GM19023 (cell line): ENCODE results near the gene SOX5.

Experiments used
- ATAC-seq: cut with Tn5 transposase; IDR thresholded peaks from one replicate; pipeline ENCODE4 v1.9.1; 2021; ENCODE audit warnings: mild to moderate bottlenecking, moderate library complexity; ENCODE audit not compliant: unreplicated experiment

The SOX5 gene

DNA sequence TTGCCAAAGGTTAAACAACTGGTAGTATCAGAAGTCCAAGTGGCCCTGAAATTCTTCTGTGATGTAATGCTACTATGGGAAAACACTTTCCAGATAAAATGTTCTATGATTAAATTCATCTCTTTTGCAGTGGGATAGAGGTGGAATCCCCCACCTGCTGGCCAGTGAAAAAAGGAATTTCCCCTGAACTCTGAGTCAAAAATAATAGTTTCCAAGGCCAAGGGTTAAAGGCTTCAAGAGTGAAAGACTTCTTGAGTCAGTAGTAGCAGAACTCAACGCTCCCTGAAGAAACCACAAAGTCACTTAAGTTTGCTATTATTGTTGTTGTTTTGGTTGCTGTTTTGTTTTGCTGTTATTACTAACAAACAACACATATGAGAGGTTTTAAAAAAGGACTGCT lies 330.8 kb downstream of the SOX5 start:
- peak; percentile 84 for ATAC-seq

DNA sequence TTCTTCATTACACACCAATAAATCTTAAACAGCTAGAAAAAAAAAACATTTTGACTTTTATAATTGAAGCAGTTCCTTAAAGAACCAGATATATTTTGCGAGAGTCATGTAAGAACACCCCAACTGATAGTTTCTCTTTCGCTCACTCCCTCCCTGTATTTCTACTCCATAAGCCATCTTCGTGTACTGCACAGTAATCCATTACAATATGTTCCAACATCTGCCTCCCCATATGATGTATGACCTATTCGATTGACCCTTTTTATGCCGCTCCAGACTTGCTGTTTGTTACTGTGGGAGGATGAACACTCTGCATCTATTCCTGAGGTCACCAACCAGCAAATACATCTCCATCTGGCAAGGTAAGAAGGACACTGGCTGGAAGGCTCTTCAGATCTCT lies 331.7 kb downstream of the SOX5 start:
- no peak for ATAC-seq

DNA sequence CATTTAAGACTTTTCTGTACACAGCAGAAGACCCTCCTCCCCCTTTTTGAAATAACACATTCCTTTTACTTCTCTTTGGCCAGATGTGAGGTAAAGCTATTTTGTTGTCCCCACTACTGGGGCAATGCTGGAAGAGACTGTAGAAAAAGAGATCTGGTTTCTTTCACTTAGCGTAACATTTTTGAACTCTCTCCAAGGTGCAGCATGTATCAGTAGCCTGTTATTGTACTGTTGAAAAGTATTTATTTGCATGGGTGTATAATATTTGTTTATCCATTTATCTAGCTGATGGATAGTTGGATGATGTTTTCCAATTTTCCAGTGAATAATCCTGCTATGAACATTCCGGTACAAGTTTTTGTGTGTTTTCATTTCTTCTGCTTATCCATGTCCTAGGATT lies 335.2 kb downstream of the SOX5 start:
- ATAC-seq = no peak

DNA sequence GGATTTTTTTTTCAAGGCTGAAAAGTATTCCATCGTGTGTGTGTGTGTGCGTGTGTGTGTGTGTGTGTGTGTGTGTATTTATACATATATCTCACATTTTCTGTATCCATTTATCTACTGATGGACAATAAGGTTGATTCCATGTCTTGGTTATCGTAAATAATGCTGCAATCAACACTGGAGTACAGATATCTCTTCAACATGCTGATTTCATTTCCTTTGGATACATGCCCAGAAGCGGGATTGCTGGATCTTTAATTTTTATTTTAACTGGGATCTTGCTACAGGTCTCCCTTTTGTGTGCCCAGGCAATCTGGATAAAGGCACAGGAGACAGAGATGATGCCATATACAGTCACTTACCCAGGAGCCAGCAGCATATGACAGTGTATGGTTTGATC lies 338.1 kb downstream of the SOX5 start:
- no peak for ATAC-seq

DNA sequence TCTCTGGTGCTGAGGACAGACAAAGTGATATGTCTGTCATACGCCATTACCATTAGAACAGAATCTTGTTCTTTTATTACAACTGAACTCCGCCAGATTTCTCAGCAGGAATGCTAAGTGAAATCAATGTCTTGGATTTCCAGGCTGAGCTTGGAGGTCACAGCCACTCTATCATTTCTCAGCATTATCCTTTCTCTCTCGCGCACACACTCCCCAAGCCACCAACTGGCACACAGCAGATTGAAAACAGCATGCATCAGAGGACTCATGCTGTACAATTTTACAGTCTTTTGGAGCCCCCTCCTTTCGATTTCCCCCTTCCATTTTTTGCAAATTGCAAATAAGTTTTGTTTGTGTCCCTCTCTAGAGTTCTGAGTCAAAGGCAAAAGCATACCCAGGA lies 348.6 kb downstream of the SOX5 start:
- ATAC-seq = no peak

DNA sequence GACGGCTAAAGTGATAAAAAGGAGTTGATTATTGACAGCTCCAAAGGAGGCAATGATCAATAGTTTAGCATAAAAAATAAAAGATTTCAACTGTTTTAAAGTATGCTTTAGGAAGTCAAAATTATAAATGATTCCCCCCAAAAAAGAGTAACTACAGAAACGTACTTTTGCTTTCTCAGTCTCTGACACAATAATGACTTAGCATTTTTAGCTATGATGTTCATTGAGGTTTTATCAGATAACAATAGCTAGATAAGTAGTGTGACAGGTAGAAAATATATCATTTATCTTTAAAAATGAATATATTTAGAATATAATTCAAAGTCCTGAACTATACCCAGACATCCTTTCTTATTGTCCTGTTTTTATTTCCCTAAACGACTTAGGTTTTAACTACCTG lies 352.9 kb downstream of the SOX5 start:
- no peak for ATAC-seq

DNA sequence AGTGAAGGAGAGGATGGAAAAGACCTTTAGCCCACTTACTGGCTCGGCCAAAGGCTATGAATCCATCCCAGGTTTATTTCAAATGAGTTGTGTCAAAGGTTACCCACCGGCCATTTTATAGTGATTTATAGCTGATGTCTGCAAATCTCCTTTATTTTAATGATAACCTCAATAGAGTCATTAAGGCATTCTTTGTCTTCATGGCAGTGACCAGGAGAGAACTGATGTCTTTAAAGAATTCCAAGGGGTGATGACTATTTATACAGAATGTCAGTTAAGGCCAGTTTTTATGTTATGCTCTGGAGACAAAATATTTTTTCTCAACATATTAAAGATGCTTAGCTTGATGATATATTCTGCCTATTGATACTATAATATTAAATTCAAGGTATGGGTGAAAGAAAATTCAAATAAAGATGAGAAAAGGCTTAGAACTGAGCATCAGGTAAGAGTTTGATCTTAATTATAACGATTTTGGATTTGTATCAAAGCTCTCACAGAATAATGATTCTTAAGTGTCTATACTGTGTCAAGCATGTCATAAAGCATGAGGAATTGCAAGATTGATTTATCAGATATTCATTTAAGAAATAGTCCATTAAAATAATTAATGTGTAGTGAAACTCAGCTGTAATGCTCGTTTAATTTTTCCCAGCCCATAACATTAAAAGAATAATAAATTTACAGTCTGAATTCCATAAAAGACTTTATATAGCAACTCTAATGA lies 361.5 kb downstream of the SOX5 start:
- ATAC-seq = no peak

DNA sequence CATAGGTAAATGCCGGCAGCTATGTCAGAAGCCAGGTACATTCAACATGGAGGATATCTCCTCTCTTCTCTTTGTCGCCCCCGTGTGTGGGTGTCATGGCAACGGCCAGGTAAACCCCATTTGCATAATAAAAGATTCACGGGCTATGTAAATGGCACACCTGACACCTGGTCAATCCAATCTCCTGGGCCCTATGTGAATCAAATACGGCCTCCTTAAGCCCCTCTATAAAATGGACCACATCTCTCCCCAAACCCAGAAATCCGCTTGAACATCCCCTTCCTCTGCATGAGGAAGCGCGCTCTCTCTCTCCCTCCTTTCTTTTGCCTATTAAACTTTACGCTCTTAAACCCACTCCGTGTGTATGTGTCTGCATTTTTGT lies 363.7 kb downstream of the SOX5 start:
- ATAC-seq = no peak

DNA sequence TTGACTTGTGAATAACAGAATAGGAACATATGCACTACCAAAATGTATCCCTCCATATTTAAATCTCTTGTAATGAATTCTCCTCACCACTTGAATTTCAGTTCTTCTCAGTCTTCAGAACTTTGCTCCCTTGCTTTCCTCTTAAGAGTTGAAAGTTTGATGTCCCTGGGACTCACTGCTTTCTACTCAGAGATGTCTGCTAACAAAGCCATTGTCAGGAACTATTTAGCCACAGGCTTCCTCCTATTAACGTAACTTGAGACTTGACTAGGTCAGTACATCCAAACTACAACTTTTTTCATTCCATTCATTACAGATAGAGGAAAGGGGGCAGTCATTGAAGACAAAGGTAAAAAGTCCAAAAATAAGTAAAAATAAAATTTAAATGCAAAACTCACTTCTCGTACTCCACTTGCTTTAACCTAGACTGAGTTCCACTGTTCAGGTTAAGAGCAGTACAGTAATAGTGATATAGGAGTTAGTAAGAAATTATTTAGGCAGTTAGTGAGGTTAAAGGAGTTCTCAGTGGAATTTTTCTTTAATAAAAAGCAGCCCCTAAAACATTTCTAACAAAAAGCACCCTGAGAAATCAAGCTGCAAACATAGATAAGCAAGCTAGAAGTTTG lies 364.2 kb downstream of the SOX5 start:
- no peak for ATAC-seq

DNA sequence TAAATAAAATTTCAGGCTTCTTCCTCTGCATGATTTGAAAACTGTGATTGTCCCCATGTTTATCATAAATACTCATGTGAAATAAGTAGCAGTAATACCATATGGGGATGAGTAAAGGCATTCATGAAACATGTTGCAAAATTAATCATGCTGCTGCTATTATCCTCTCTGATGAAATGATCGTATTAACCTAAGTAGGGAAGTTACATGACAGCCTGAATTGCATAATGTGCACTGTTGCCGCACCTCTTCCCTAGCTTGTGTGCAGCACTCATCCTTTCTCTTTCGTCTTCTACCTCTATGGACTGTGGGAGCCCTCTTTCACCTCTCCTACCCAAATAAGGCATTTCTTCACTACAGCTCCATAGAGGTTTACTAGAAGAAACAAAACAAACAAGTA lies 367.6 kb downstream of the SOX5 start:
- ATAC-seq = no peak

DNA sequence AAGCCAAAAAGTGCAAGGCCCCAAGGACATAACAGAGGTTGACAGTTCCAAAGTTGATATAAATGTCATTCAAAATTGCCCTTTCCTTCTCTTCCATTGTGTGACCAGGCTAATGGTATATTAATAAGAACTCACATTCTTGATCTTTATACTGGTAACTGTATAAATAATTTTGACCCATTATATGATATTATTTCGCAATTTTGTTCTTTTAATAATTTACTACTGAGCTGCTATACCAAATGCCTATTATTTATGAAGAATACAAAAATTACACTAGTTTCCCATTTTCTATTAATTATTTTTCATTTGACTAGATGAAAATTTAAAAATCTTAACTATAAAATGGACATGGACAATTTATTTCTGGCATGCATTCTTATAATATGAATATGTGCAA lies 370.2 kb downstream of the SOX5 start:
- no peak for ATAC-seq

DNA sequence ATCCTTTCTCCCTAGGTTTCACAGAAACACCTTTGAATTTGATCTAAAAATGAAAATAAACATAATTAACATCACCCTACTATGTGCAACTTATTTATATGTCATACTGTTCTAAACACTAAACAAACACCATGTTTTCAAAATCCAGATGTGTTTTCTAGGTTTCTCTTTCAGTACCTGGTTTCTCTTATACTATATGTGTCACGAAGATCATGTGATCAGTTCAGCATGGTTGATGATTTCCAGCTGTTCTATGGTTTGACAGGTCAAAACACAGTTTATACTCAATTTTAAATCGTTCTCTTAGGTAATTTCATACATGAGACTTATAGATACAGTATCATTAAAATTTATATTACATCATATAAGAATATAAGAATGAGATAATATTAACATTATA lies 373.1 kb downstream of the SOX5 start:
- peak; percentile 73 for ATAC-seq

DNA sequence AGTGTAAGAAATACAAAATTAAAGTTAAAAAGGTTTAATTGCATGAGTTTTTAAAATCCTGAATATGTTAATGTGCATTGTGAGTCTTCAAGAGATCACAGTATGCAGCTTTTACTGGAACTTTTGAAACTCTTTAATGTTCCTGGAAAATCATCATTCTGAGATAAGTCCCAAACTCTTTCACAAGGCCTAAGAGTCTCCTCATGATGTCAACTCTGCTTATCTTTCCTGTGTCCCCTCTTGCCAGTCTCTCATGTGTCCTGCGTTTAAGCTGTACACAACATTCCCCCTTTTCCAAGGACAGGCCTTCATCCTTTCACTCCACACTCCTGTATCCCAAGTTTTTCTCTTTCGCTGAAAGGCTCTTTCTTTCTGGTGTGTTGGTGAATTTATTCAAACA lies 380.1 kb downstream of the SOX5 start:
- ATAC-seq = no peak

DNA sequence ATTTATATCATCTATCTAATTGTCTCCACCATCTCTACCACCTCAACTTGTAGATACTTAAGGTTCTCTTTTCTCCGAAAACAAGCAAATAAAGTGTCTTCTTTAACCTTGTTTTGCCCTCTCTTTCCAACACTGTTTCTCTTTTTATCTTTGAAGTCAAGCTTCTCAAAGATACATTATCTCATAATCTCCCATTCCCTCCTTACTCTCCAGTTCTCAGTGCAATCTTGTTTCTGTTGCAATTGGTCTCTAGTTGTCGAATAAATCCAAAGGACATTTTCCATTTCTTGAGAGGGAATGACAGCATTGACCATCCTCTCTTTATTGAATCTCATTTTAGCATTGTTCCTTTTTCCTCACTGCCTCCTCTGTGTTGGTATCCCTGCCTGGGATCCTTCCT lies 383.3 kb downstream of the SOX5 start:
- ATAC-seq = no peak

DNA sequence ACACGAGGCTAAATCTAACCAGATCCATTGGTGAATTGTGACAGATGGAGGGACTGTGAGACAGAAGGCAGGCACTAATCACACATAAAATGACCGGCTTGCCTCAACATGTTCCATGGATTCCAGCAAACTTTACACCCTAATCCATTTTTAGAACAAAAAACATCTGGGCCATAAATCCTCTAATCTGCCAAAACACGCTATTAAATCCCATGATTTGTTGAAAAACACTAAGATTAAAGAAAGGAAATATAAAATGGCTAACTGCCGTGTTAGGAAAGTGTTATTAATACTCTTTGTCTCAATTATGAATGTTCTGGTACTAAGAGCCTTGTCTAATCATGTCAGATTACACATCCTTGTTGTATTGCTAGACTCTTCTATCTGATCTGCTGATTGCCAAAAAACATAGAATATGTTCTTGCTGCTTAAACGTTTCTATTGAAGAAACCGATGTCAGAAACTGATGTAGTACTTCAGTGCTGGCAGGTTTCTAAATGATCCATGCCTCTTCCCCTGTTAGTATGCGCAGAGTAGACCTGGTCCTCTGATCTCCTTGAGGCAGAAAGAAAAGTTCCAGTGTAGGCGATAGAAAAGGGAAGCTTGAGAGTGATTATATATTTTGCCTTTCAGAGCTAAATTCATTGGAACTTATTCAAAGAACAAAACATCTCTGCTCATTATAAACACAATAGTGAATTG lies 384.9 kb downstream of the SOX5 start:
- no peak for ATAC-seq

DNA sequence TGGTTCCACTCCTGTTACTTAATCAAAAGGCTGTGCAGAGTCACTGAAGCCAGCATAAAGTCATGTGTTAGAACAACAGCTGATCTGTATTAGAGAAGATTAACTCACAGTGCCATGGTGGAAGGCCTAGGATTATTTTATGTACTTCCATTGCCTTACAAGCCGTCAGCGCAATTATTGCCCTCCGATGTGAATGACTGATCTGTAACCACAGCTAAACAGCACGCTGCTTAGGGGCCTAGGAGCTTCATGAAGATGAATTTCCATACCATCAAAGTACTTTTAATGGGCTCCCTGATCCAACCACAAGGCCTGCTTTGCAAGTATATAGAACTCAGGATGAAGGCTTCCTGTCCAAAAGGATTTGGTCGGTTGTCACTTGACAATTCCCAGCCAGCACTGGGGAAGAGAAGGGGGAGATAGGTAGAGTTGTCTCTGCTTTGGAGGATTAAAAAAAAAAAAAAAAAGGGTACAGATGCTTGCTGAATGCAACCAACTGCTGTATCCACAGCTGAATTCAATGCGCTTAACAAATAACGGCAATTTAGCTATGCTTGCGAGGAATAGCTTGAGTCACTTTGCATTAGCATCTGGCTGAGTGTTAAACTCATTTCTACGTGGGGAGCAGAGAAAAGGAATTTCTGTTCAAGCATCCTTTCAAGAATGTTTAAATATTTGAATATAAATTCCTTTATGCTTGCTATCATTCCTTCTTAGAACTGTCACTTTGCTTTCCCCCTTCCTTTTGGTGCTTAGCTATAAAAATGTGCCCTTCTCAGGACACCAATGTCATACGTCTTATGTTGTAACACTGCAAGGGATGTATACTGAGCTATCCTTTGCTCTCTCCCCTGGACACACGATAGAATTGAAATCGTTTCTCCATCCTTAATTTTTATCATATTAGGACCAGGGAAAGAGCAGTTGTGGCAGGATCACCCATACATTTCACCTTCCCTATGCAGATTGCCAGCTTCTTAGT lies 387.8 kb downstream of the SOX5 start:
- ATAC-seq = no peak

DNA sequence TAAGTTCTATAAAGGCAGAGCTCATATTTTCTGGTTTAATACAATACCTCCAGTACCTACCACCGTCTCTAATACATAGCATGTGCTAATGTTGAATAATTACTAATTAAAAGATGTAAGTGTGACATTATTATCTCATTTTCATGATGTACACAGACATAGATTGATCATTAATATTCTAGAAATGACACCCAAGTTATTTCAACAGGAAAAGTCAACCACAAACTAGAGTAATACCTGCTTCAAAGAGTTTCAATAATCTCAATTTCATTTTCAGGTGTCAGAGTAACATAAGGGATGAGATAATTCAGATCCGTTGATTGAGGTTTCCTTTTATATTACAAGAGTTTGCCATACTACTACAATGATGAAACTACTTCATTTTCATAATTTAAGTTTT lies 388.9 kb downstream of the SOX5 start:
- peak; percentile 80 for ATAC-seq

DNA sequence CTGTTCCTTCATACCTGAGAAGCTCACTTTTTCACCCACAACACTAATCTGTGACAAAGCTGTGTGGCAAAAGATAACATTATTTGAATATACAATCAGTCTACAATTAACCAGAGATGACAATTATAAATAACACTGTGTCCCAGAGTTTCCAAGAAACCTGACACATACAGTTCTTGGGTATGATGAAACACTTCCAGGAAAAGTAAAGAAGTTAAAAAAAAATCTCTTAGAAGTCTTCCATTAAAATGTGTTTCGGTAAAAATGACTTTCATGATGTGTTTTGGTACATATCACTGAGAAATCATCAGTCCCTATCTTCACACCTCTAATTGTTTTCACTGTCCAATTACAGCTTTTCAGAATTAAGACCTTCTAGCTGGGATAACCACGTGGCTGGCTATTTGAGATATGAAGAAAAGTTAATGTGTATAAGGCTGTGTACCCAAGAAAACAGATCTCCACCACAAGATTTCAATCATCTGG lies 390.2 kb downstream of the SOX5 start:
- no peak for ATAC-seq

DNA sequence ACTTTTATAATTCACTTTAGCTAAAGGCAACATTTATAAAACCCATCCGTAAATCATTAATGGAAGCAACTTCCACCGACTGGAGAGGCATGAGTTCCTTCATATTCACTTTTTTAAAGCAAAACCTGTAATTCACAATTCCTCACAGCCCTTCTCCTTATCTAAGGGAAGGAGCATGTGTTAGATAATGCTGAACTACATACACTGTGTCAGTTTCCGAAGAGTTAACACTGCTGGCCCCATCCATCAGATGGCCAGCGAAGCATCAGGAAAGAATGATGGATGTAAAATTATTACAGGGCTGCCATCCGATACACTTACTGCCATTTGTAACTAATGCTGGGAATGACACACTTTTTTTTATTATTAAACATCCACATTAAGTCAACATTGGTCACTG lies 392.8 kb downstream of the SOX5 start:
- no peak for ATAC-seq

DNA sequence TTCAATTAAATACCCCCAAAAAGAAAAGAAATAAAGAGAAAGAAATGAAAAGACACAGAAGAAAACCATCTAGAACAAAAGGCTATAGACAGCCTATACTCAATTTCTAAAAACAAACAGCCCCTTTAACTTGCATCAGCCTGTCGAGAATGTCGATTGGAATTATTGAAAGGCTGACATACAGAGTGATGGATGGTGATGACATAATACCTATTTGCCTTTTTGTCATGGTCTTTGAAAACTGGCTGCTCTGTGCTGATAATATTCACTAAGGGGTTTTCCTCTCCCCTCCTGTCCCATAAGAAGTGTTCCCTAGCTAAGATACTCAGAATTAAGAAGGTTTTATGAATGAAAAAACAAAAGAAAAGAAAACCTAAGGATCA lies 393.7 kb downstream of the SOX5 start:
- ATAC-seq = no peak

DNA sequence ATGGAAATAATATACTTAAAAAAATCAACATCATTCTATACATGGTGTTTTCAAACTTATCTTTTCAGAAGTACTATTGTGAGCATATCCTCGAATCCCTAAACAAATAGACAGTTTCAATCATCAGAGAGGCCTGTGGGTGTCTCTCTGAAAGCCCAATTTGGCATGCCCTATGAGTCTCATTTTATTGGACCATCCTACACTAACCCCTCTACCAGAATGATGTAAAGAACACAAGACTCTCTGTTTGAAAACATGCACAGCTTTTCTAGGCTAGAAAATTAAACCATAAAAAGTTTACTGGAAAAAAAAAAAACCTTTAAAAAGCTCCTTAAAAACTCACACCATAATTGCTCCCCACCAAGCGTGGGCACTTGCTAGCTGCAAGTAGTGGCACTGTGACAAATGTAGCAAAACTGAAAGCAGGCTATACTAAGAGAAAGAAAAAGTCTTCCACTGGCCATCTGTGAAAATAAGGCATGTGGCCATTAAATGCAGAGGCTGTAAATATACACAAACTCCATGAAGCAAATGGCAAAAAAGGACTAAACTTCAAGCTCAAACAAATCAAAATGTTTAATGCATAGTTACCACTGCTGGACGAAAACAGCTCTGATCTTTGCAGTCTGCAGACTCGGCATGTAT lies 394.2 kb downstream of the SOX5 start:
- ATAC-seq = no peak
